ENCODE results near the gene TEDC2.

GRCh38 chr16:2465653-2466415 lies 5.9 kb downstream of the TEDC2 start:
- TF ChIP-seq CTCF (IDR thresholded peaks at IDR 0.05; ENCODE audit: control extremely low read depth in 1 of 3, insufficient read depth in 1 of 3, low read depth in 1 of 3, low read length in 3 of 3) (peak in 2 of 3 experiments; percentile 51 to 78; a peak in 3 of 4 replicates), GABPA (IDR thresholded peaks at IDR 0.05; ENCODE audit: borderline replicate concordance, insufficient read depth, low read length) (no peak), HDAC6 (IDR thresholded peaks at IDR 0.05; ENCODE audit: low read depth, low read length) (no peak), POLR2A (IDR thresholded peaks at IDR 0.05; ENCODE audit: control extremely low read depth in 1 of 2, low read depth in 2 of 2, low read length in 2 of 2) (0 out of 3 replicates have a peak, but pooled peaks of 1 of the 2 experiments have one; percentile 18), BACH1 (IDR thresholded peaks at IDR 0.05; ENCODE audit: low read length) (no peak), TBP (IDR thresholded peaks at IDR 0.05; ENCODE audit: low read depth, low read length) (no peak), TAF1 (IDR thresholded peaks at IDR 0.05; ENCODE audit: low read depth, low read length) (no peak), SP2 (IDR thresholded peaks at IDR 0.05; ENCODE audit: low read length) (no peak), JUN (IDR thresholded peaks at IDR 0.05; ENCODE audit: low read depth, low read length) (no peak), SIN3A (conservative IDR thresholded peaks at IDR 0.05 in 1 of 2, IDR thresholded peaks at IDR 0.05 in 1 of 2; ENCODE audit: low read depth in 1 of 2, low read length in 2 of 2) (no peak), YY1 (IDR thresholded peaks at IDR 0.05; ENCODE audit: low read depth, low read length) (no peak), SP1 (IDR thresholded peaks at IDR 0.05; ENCODE audit: low read depth, low read length) (no peak), MAX (IDR thresholded peaks at IDR 0.05) (no peak), POLR2AphosphoS5 (IDR thresholded peaks at IDR 0.05; ENCODE audit: low read depth, low read length) (no peak)
